Endodermal cell (in vitro differentiated cells): ENCODE data around the gene ARHGEF10L. TPM values are rescaled to one million over a fixed set of nuclear protein-coding genes. Genes with fewer than 3 reads are reported as not detected.

Source experiments
- DNase-seq: peaks from one replicate; pipeline ENCODE4 v3.0.0-alpha.2; 2017
- H3K27ac ChIP-seq: 2 replicates; pipeline ENCODE4 v1.5.1; 2013; ENCODE audit warnings: mild to moderate bottlenecking, low read depth, low read length, moderate library complexity
- H3K27me3 ChIP-seq: 2 replicates; pipeline ENCODE4 v1.6.1; 2013; ENCODE audit warnings: mild to moderate bottlenecking, low read length, moderate library complexity; ENCODE audit not compliant: insufficient read depth, control insufficient read depth, poor library complexity, severe bottlenecking
- H3K36me3 ChIP-seq: 2 replicates; pipeline ENCODE4 v1.7.0; 2013; ENCODE audit warnings: mild to moderate bottlenecking, low read length, moderate library complexity; ENCODE audit not compliant: control insufficient read depth, insufficient read depth
- H3K4me1 ChIP-seq: one replicate; pipeline ENCODE4 v1.7.0; 2013; ENCODE audit warnings: low read length; ENCODE audit not compliant: control insufficient read depth, insufficient read depth
- H3K4me3 ChIP-seq: 2 replicates; pipeline ENCODE4 v1.5.1; 2013; ENCODE audit warnings: mild to moderate bottlenecking, low read length, moderate library complexity
- H3K9ac ChIP-seq: 2 replicates; pipeline ENCODE4 v1.6.1; 2013; ENCODE audit warnings: mild to moderate bottlenecking, low read length, moderate library complexity; ENCODE audit not compliant: poor library complexity, severe bottlenecking; ENCODE audit errors: extremely low read depth
- H3K9me3 ChIP-seq: 2 replicates; pipeline ENCODE4 v1.6.1; 2013; ENCODE audit warnings: mild to moderate bottlenecking, low read length, moderate library complexity; ENCODE audit not compliant: control insufficient read depth
- H3K27ac Mint-ChIP-seq: 2 replicates; pipeline ENCODE4 v1.8.0; 2020; ENCODE audit warnings: mixed read lengths
- H3K27me3 Mint-ChIP-seq: 2 replicates; pipeline ENCODE4 v1.8.0; 2021; ENCODE audit warnings: mild to moderate bottlenecking, mixed read lengths; ENCODE audit not compliant: insufficient read depth
- H3K36me3 Mint-ChIP-seq: 2 replicates; pipeline ENCODE4 v1.8.0; 2020; ENCODE audit warnings: low read depth, mixed read lengths
- H3K4me1 Mint-ChIP-seq: 2 replicates; pipeline ENCODE4 v1.8.0; 2020; ENCODE audit warnings: mixed read lengths
- H3K4me3 Mint-ChIP-seq: 2 replicates; pipeline ENCODE4 v1.8.0; 2020; ENCODE audit warnings: mild to moderate bottlenecking, moderate library complexity, mixed read lengths
- H3K9me3 Mint-ChIP-seq: 2 replicates; pipeline ENCODE4 v1.8.0; 2020; ENCODE audit warnings: mild to moderate bottlenecking, mixed read lengths
- CTCF ChIP-seq: fragments of 200-600 bp; sonication (generic); conservative IDR thresholded peaks from 2 replicates; pipeline ENCODE4 v1.5.0; 2021; ENCODE audit warnings: antibody characterized with exemption, mild to moderate bottlenecking
- WGBS, 2 experiments: methylation state at CpG; one replicate each; pipeline versions ENCODE4 v1.1.5 to v1.1.7; 2013; ENCODE audit warnings: missing lambda C conversion rate in 2 of 2, mixed read lengths in 1 of 2; ENCODE audit not compliant: insufficient coverage in 1 of 2, insufficient read length in 1 of 2; 5-methylcytosine and 5-hydroxymethylcytosine counted together
- total RNA-seq, 2 donors: library from RNA; stranded (reverse); fragmentation: NEBNext Ultra II Directional in 1 of 2; extraction: Animal tissue kit (Norgen Biotek cat#: 25700) in 1 of 2; gene quantifications; 2 replicates in 1 of 2; 3 replicates in 1 of 2; pipeline ENCODE4 v1.2.1, GENCODE V29; 2021

Gene ARHGEF10L
- total RNA-seq, 2 donors from 2014 or later = 5.2 to 10.5 TPM

- no peak for TF ChIP-seq CTCF
- Mint-ChIP-seq H3K4me3 (no peak overlapping the region), H3K9me3 (no peaks in the 10 kb centered on the region), H3K27ac (no peak overlapping the region), H3K4me1 (no peaks in the 10 kb centered on the region), H3K27me3 (no peaks in the 10 kb centered on the region), H3K36me3 (peaks cover 4% of the 10 kb centered on the region)
- Histone ChIP-seq H3K4me1 (no peaks in the 10 kb centered on the region), H3K9ac (no peak overlapping the region), H3K9me3 (no peaks in the 10 kb centered on the region), H3K4me3 (no peak overlapping the region), H3K36me3 (no peaks in the 10 kb centered on the region), H3K27ac (no peak overlapping the region), H3K27me3 (no peaks in the 10 kb centered on the region)
- WGBS, 2 experiments = 81 to 100% methylated on average over 2 to 5 of the region's 5 CpGs
- DNase-seq = no peak
These were observed 95.8 kb downstream of the ARHGEF10L start for GRCh38 chr1:17635276-17635675.

- H3K27ac Mint-ChIP-seq = peak overlapping the region; percentile 39
- Histone ChIP-seq H3K9me3 (no peaks in the 10 kb centered on the region), H3K9ac (no peak overlapping the region), H3K27me3 (no peaks in the 10 kb centered on the region), H3K27ac (no peak overlapping the region), H3K36me3 (no peaks in the 10 kb centered on the region), H3K4me1 (no peaks in the 10 kb centered on the region), H3K4me3 (no peak overlapping the region)
- no peaks in the 10 kb centered on the region for H3K4me1 Mint-ChIP-seq
- H3K9me3 Mint-ChIP-seq = no peaks in the 10 kb centered on the region
- no peaks in the 10 kb centered on the region for H3K27me3 Mint-ChIP-seq
- WGBS, 2 experiments = 87 to 92% methylated on average over 9 of the region's 9 CpGs
- H3K4me3 Mint-ChIP-seq = no peak overlapping the region
- peaks cover 4% of the 10 kb centered on the region for H3K36me3 Mint-ChIP-seq
- no peak for TF ChIP-seq CTCF
- DNase-seq = no peak
These were observed 96.3 kb downstream of the ARHGEF10L start for GRCh38 chr1:17635811-17636210.

GRCh38 chr1:17636612-17637011, 97.1 kb downstream of the ARHGEF10L start:
- Mint-ChIP-seq H3K27me3 (no peaks in the 10 kb centered on the region), H3K27ac (no peak overlapping the region), H3K4me3 (no peak overlapping the region), H3K9me3 (no peaks in the 10 kb centered on the region), H3K36me3 (peaks cover 4% of the 10 kb centered on the region), H3K4me1 (no peaks in the 10 kb centered on the region)
- WGBS, 2 experiments = 92 to 100% methylated on average over 1 to 3 of the region's 3 CpGs
- Histone ChIP-seq H3K4me3 (no peak overlapping the region), H3K27ac (no peak overlapping the region), H3K36me3 (no peaks in the 10 kb centered on the region), H3K9ac (no peak overlapping the region), H3K4me1 (no peaks in the 10 kb centered on the region), H3K9me3 (no peaks in the 10 kb centered on the region), H3K27me3 (no peaks in the 10 kb centered on the region)
- TF ChIP-seq CTCF = no peak
- DNase-seq = no peak
